HepG2 (cell line): Measurements from ENCODE around the gene ZNF281. TPM values are rescaled to one million over a fixed set of nuclear protein-coding genes. Genes with fewer than 3 reads are reported as not detected.

Source experiments
- ARID5B ChIP-seq: IDR thresholded peaks from 2 replicates; pipeline ENCODE4 v1.4.0; 2020; ENCODE audit warnings: mild to moderate bottlenecking, missing genetic modification reagents
- CERS6 ChIP-seq: sonication (generic); formaldehyde crosslinking; IDR thresholded peaks from 2 replicates; pipeline ENCODE4 v1.5.0; 2020; ENCODE audit warnings: missing genetic modification reagents
- ELF3 ChIP-seq: IDR thresholded peaks from 2 replicates; pipeline ENCODE4 v1.6.1; 2016; ENCODE audit warnings: missing genetic modification reagents, missing compliant biosample characterization
- FOXO1 ChIP-seq: sonication (generic); formaldehyde crosslinking; IDR thresholded peaks from 2 replicates; pipeline ENCODE4 v1.4.0; 2020; ENCODE audit warnings: missing genetic modification reagents
- GATAD2A ChIP-seq: IDR thresholded peaks from 2 replicates; pipeline ENCODE4 v1.6.1; 2016
- HMG20A ChIP-seq: IDR thresholded peaks from 2 replicates; pipeline ENCODE4 v1.6.1; 2016; ENCODE audit warnings: borderline replicate concordance
- HNF4A ChIP-seq: sonication (generic); formaldehyde crosslinking; IDR thresholded peaks from 2 replicates; pipeline ENCODE4 v1.4.0; 2020; ENCODE audit warnings: missing genetic modification reagents
- IRF2 ChIP-seq: IDR thresholded peaks from 2 replicates; pipeline ENCODE4 v1.6.1; 2018; ENCODE audit warnings: missing genetic modification reagents, missing compliant biosample characterization
- NCOA2 ChIP-seq: sonication (generic); formaldehyde crosslinking; IDR thresholded peaks from 2 replicates; pipeline ENCODE4 v1.8.0; 2022; ENCODE audit warnings: inconsistent platforms
- PAXIP1 ChIP-seq: sonication (generic); formaldehyde crosslinking; conservative IDR thresholded peaks from 2 replicates; pipeline ENCODE4 v1.4.0; 2020; ENCODE audit warnings: mild to moderate bottlenecking, missing genetic modification reagents, moderate library complexity
- PRDM4 ChIP-seq: sonication (generic); formaldehyde crosslinking; IDR thresholded peaks from 2 replicates; pipeline ENCODE4 v1.9.0; 2021; ENCODE audit warnings: missing genetic modification reagents, borderline replicate concordance
- RXRB ChIP-seq: IDR thresholded peaks from 2 replicates; pipeline ENCODE4 v1.6.1; 2016; ENCODE audit warnings: borderline replicate concordance, missing genetic modification reagents, missing compliant biosample characterization
- SALL1 ChIP-seq: sonication (generic); formaldehyde crosslinking; IDR thresholded peaks from 2 replicates; pipeline ENCODE4 v1.8.0; 2022; ENCODE audit warnings: mild to moderate bottlenecking, missing genetic modification reagents
- SRY ChIP-seq: sonication (generic); formaldehyde crosslinking; IDR thresholded peaks from 2 replicates; pipeline ENCODE4 v1.8.0; 2022; ENCODE audit warnings: mild to moderate bottlenecking, missing genetic modification reagents
- TFAP4 ChIP-seq: sonication (generic); IDR thresholded peaks from 2 replicates; pipeline ENCODE4 v1.6.1; 2016; ENCODE audit warnings: low read depth, borderline replicate concordance
- TRIM24 ChIP-seq: sonication (generic); formaldehyde crosslinking; IDR thresholded peaks from 2 replicates; pipeline ENCODE4 v1.8.0; 2022; ENCODE audit warnings: mild to moderate bottlenecking, missing genetic modification reagents
- ZNF34 ChIP-seq: sonication (generic); formaldehyde crosslinking; IDR thresholded peaks from 2 replicates; pipeline ENCODE4 v1.4.0; 2020; ENCODE audit warnings: mild to moderate bottlenecking, missing genetic modification reagents, borderline replicate concordance
- ZNF44 ChIP-seq: sonication (generic); formaldehyde crosslinking; IDR thresholded peaks from 2 replicates; pipeline ENCODE4 v1.5.1; 2020; ENCODE audit warnings: mild to moderate bottlenecking, missing genetic modification reagents
- ZNF724P ChIP-seq: sonication (generic); formaldehyde crosslinking; IDR thresholded peaks from 2 replicates; pipeline ENCODE4 v1.8.0; 2022; ENCODE audit warnings: missing genetic modification reagents, borderline replicate concordance
- ZNF816 ChIP-seq: sonication (generic); formaldehyde crosslinking; IDR thresholded peaks from 2 replicates; pipeline ENCODE4 v1.8.0; 2022; ENCODE audit warnings: missing genetic modification reagents, mild to moderate bottlenecking, borderline replicate concordance
- polyA plus RNA-seq, 8 experiments: library from polyadenylated mRNA; depleted of rRNA in 3 of 8; stranded (reverse) in 7 of 8; unstranded in 1 of 8; fragments of >200 nt; fragmentation: Illumina TruSeq in 4 of 8; extraction: Trizol in 4 of 8; gene quantifications; 2 replicates each; pipeline versions ENCODE4 v1.2.1 to v1.2.3, GENCODE V29; 2011 to 2016; ENCODE audit warnings: low read depth in 4 of 8, missing spikeins in 1 of 8, mixed read lengths in 1 of 8; ENCODE audit not compliant: insufficient read depth in 1 of 8
- total RNA-seq, 5 experiments: library from RNA; depleted of rRNA; stranded (reverse); fragments of >200 nt; fragmentation: Illumina TruSeq; extraction: Trizol; gene quantifications; 2 replicates each; pipeline ENCODE4 v1.2.3, GENCODE V29; 2016; ENCODE audit warnings: low read depth in 1 of 5

Gene ZNF281
- total and polyA plus RNA-seq, 2 of the 13 experiments (the other 11 are each of a cell fraction or from before 2014, with no cell fraction given), result 7.7 to 20.6 TPM

GRCh38 chr1:200369706-200370105 is 40.1 kb downstream of the ZNF281 start (continued):
- TF ChIP-seq PAXIP1 (CRISPR knock-in tag), result peak; percentile 77
- peak; percentile 65; the same call in 1 of the 2 replicates for TF ChIP-seq NCOA2 (CRISPR knock-in tag)
- peak; percentile 84; the same call in 1 of the 2 replicates for TF ChIP-seq ARID5B (CRISPR knock-in tag)
- TF ChIP-seq SRY (CRISPR knock-in tag), result no peak
- TF ChIP-seq RXRB (CRISPR knock-in tag), result peak; percentile 40; the same call in 1 of the 2 replicates
- TF ChIP-seq GATAD2A (CRISPR knock-in tag), result peak; percentile 87
- peak; percentile 76 for TF ChIP-seq SALL1 (CRISPR knock-in tag)
- TF ChIP-seq TFAP4, result no peak; the same call in 1 of the 2 replicates
- TF ChIP-seq ZNF44 (CRISPR knock-in tag), result no peak
- no peak for TF ChIP-seq ZNF34 (CRISPR knock-in tag)
- TF ChIP-seq TRIM24, result no peak
- no peak for TF ChIP-seq ZNF816 (CRISPR knock-in tag)
- peak; percentile 31; the same call in 1 of the 2 replicates for TF ChIP-seq FOXO1 (CRISPR knock-in tag)
- TF ChIP-seq HMG20A (CRISPR knock-in tag), result peak; percentile 83; the same call in 1 of the 2 replicates
- peak; percentile 43; the same call in 1 of the 2 replicates for TF ChIP-seq IRF2 (CRISPR knock-in tag)
- TF ChIP-seq ZNF724P (CRISPR knock-in tag), result no peak
- TF ChIP-seq PRDM4 (CRISPR knock-in tag), result no peak
- TF ChIP-seq ELF3, result peak; percentile 87
- no peak for TF ChIP-seq CERS6 (CRISPR knock-in tag)
- no peak for TF ChIP-seq HNF4A
